SK-N-SH (cell line): ENCODE data around the gene LMF1. TPM values are rescaled to one million over a fixed set of nuclear protein-coding genes. Genes with fewer than 3 reads are reported as not detected.

Experiments used
- CHD2 ChIP-seq: fragments of 150-350 bp; IDR thresholded peaks from 2 replicates; pipeline ENCODE4 v1.6.1; 2018; ENCODE audit warnings: low read length; ENCODE audit not compliant: partially characterized antibody
- ELF1 ChIP-seq: IDR thresholded peaks from 2 replicates; pipeline ENCODE4 v1.4.0; 2012
- EP300 ChIP-seq, 2 experiments: IDR thresholded peaks; 2 replicates each; pipeline versions ENCODE4 v1.4.0 to v1.6.1; 2012; ENCODE audit warnings: borderline replicate concordance in 1 of 2, low read depth in 1 of 2, low read length in 1 of 2
- FOXM1 ChIP-seq: IDR thresholded peaks from 2 replicates; pipeline ENCODE4 v1.4.0; 2012; ENCODE audit warnings: low read depth, mild to moderate bottlenecking
- GABPA ChIP-seq: IDR thresholded peaks from 2 replicates; pipeline ENCODE4 v1.4.0; 2012; ENCODE audit warnings: low read depth, mild to moderate bottlenecking
- GATA2 ChIP-seq: sonication (generic); formaldehyde crosslinking; IDR thresholded peaks from 2 replicates; pipeline ENCODE4 v1.5.0; 2020; ENCODE audit warnings: mild to moderate bottlenecking, missing genetic modification reagents
- JUND ChIP-seq: IDR thresholded peaks from 2 replicates; pipeline ENCODE4 v1.4.0; 2012
- MEF2A ChIP-seq: IDR thresholded peaks from 2 replicates; pipeline ENCODE4 v1.4.0; 2012; ENCODE audit warnings: low read depth, borderline replicate concordance
- MXI1 ChIP-seq: IDR thresholded peaks from 2 replicates; pipeline ENCODE4 v1.6.1; 2012; ENCODE audit warnings: mild to moderate bottlenecking, low read depth, low read length, improper control_type of control experiment
- NFIC ChIP-seq: IDR thresholded peaks from 2 replicates; pipeline ENCODE4 v1.4.0; 2012; ENCODE audit warnings: borderline replicate concordance
- POLR2AphosphoS5 ChIP-seq: IDR thresholded peaks from 2 replicates; pipeline ENCODE4 v1.6.1; 2012; ENCODE audit warnings: low read depth, low read length
- RCOR1 ChIP-seq: fragments of 150-350 bp; IDR thresholded peaks from 2 replicates; pipeline ENCODE4 v1.6.1; 2017; ENCODE audit warnings: antibody characterized with exemption, low read length
- RFX5 ChIP-seq: IDR thresholded peaks from 2 replicates; pipeline ENCODE4 v1.6.1; 2012; ENCODE audit warnings: mild to moderate bottlenecking, improper control_type of control experiment, low read length
- RXRA ChIP-seq: IDR thresholded peaks from 2 replicates; pipeline ENCODE4 v1.4.0; 2012; ENCODE audit warnings: low read depth, mild to moderate bottlenecking, borderline replicate concordance
- SIN3A ChIP-seq: IDR thresholded peaks from 2 replicates; pipeline ENCODE4 v1.6.1; 2012; ENCODE audit warnings: low read depth, mild to moderate bottlenecking, low read length, moderate library complexity, borderline replicate concordance
- SMC3 ChIP-seq: IDR thresholded peaks from 2 replicates; pipeline ENCODE4 v1.6.1; 2012; ENCODE audit warnings: low read depth, low read length, improper control_type of control experiment
- TAF1 ChIP-seq: IDR thresholded peaks from 2 replicates; pipeline ENCODE4 v1.6.1; 2012; ENCODE audit warnings: low read depth, mild to moderate bottlenecking, low read length, moderate library complexity, borderline replicate concordance
- TCF12 ChIP-seq: IDR thresholded peaks from 2 replicates; pipeline ENCODE4 v1.4.0; 2012
- TEAD4 ChIP-seq: IDR thresholded peaks from 2 replicates; pipeline ENCODE4 v1.4.0; 2012; ENCODE audit warnings: mild to moderate bottlenecking, borderline replicate concordance; ENCODE audit not compliant: insufficient read depth
- YY1 ChIP-seq: IDR thresholded peaks from 2 replicates; pipeline ENCODE4 v1.4.0; 2012; ENCODE audit warnings: low read depth, mild to moderate bottlenecking
- polyA plus RNA-seq, 3 experiments: library from polyadenylated mRNA; depleted of rRNA; stranded (reverse); fragments of >200 nt; gene quantifications; 2 replicates each; pipeline ENCODE4 v1.2.3, GENCODE V29; 2012
- TF ChIP-seq, protein P1 (sequence below): fragments of 200-600 bp; sonication (generic); IDR thresholded peaks from 2 replicates; pipeline ENCODE4 v1.6.1; 2017; ENCODE audit warnings: antibody characterized with exemption, mild to moderate bottlenecking, moderate library complexity
- TF ChIP-seq, protein P2 (sequence below): fragments of 150-350 bp; IDR thresholded peaks from 2 replicates; pipeline ENCODE4 v1.6.1; 2016; ENCODE audit warnings: mild to moderate bottlenecking, low read depth, low read length
- TF ChIP-seq, protein P3 (sequence below): IDR thresholded peaks from 2 replicates; pipeline ENCODE4 v1.6.1; 2012; ENCODE audit warnings: mild to moderate bottlenecking, low read depth, low read length, moderate library complexity
- TF ChIP-seq, protein P4 (sequence below): fragments of 150-350 bp; IDR thresholded peaks from 2 replicates; pipeline ENCODE4 v1.6.1; 2017; ENCODE audit warnings: antibody characterized with exemption, low read length, low read depth, borderline replicate concordance
- TF ChIP-seq, protein P5 (sequence below): IDR thresholded peaks from 2 replicates; pipeline ENCODE4; 2012

LMF1 gene
- polyA plus RNA-seq, 1 of the 3 experiments (the other 2 are of a cell fraction): 5.7 TPM

DNA sequence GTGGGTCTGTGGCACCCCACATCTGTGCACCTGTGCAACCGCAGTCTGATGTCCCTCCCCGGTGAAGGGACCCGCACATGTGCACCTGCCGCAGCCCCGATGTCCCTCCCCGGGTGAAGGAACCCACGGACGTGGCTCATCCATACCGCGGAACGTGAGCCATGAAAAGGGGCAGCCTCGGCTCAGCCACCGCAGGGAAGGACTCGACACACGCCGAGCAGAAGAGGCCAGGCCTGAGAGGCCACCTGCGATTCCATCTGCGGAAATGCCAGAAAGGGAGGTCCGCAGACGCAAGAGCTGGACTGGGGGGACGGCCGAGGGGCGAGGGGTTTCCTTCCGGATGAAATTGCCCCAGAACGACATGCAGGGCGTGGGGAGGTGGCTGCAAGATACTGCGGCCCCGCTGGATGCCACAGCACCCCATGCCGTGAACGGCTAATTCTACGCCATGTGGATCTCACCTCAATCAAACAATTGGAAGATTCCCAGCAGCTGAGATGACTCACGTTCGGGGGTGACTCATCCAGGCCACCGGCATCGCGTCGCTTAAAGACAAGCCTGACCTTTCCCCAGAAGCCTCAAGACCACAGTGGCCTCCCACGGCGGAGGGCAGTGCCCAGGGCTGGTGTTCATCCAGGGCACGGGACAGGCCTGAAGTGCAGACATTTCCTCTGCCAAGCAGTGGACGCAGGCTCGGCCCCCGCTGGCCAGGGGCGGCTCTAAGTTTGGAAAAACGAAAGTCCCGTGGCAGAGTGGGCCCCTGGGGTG, 31.8 kb upstream of the LMF1 start (continued):
- TF ChIP-seq, protein P1, sequence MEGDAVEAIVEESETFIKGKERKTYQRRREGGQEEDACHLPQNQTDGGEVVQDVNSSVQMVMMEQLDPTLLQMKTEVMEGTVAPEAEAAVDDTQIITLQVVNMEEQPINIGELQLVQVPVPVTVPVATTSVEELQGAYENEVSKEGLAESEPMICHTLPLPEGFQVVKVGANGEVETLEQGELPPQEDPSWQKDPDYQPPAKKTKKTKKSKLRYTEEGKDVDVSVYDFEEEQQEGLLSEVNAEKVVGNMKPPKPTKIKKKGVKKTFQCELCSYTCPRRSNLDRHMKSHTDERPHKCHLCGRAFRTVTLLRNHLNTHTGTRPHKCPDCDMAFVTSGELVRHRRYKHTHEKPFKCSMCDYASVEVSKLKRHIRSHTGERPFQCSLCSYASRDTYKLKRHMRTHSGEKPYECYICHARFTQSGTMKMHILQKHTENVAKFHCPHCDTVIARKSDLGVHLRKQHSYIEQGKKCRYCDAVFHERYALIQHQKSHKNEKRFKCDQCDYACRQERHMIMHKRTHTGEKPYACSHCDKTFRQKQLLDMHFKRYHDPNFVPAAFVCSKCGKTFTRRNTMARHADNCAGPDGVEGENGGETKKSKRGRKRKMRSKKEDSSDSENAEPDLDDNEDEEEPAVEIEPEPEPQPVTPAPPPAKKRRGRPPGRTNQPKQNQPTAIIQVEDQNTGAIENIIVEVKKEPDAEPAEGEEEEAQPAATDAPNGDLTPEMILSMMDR: no peak
- TF ChIP-seq SMC3 (no peak), MXI1 (no peak), YY1 (no peak), FOXM1 (no peak), GATA2 (no peak), EP300 (IDR thresholded peaks at IDR 0.05; ENCODE audit: borderline replicate concordance in 1 of 2, low read depth in 1 of 2, low read length in 1 of 2) (peak in 1 of 2 experiments; percentile 46; a peak in 1 of 4 replicates), GABPA (no peak), MEF2A (no peak), CHD2 (no peak), RXRA (peak; percentile 81; the same call in 1 of the 2 replicates), TAF1 (no peak), TEAD4 (no peak), ELF1 (no peak), NFIC (peak; percentile 80), RFX5 (no peak), POLR2AphosphoS5 (peak; percentile 30; the same call in 1 of the 2 replicates), JUND (peak; percentile 95), TCF12 (peak; percentile 83), SIN3A (no peak), RCOR1 (no peak)
- TF ChIP-seq, protein P2, sequence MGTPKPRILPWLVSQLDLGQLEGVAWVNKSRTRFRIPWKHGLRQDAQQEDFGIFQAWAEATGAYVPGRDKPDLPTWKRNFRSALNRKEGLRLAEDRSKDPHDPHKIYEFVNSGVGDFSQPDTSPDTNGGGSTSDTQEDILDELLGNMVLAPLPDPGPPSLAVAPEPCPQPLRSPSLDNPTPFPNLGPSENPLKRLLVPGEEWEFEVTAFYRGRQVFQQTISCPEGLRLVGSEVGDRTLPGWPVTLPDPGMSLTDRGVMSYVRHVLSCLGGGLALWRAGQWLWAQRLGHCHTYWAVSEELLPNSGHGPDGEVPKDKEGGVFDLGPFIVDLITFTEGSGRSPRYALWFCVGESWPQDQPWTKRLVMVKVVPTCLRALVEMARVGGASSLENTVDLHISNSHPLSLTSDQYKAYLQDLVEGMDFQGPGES: no peak
- TF ChIP-seq, protein P3, sequence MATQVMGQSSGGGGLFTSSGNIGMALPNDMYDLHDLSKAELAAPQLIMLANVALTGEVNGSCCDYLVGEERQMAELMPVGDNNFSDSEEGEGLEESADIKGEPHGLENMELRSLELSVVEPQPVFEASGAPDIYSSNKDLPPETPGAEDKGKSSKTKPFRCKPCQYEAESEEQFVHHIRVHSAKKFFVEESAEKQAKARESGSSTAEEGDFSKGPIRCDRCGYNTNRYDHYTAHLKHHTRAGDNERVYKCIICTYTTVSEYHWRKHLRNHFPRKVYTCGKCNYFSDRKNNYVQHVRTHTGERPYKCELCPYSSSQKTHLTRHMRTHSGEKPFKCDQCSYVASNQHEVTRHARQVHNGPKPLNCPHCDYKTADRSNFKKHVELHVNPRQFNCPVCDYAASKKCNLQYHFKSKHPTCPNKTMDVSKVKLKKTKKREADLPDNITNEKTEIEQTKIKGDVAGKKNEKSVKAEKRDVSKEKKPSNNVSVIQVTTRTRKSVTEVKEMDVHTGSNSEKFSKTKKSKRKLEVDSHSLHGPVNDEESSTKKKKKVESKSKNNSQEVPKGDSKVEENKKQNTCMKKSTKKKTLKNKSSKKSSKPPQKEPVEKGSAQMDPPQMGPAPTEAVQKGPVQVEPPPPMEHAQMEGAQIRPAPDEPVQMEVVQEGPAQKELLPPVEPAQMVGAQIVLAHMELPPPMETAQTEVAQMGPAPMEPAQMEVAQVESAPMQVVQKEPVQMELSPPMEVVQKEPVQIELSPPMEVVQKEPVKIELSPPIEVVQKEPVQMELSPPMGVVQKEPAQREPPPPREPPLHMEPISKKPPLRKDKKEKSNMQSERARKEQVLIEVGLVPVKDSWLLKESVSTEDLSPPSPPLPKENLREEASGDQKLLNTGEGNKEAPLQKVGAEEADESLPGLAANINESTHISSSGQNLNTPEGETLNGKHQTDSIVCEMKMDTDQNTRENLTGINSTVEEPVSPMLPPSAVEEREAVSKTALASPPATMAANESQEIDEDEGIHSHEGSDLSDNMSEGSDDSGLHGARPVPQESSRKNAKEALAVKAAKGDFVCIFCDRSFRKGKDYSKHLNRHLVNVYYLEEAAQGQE: no peak
- TF ChIP-seq, protein P4, sequence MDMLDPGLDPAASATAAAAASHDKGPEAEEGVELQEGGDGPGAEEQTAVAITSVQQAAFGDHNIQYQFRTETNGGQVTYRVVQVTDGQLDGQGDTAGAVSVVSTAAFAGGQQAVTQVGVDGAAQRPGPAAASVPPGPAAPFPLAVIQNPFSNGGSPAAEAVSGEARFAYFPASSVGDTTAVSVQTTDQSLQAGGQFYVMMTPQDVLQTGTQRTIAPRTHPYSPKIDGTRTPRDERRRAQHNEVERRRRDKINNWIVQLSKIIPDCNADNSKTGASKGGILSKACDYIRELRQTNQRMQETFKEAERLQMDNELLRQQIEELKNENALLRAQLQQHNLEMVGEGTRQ: no peak
- TF ChIP-seq, protein P5, sequence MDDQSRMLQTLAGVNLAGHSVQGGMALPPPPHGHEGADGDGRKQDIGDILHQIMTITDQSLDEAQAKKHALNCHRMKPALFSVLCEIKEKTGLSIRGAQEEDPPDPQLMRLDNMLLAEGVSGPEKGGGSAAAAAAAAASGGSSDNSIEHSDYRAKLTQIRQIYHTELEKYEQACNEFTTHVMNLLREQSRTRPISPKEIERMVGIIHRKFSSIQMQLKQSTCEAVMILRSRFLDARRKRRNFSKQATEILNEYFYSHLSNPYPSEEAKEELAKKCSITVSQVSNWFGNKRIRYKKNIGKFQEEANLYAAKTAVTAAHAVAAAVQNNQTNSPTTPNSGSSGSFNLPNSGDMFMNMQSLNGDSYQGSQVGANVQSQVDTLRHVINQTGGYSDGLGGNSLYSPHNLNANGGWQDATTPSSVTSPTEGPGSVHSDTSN: peak; percentile 73
